Skeletal muscle tissue (tissue), 4 donors: Measurements from ENCODE around the gene TMCO5A. TPM values are rescaled to one million over a fixed set of nuclear protein-coding genes. Genes with fewer than 3 reads are reported as not detected.
"Not testable (repeated sequence)": the region's sequence is repeated elsewhere in the genome, so short reads cannot be mapped to it uniquely, and the experiment has no call there.

ENCODE experiments used
- H3K27ac ChIP-seq: one replicate; pipeline ENCODE4 v1.7.0; 2013; ENCODE audit warnings: mild to moderate bottlenecking, low read depth, low read length, inconsistent platforms
- H3K27me3 ChIP-seq, 3 donors: one replicate each; pipeline ENCODE4 v1.7.0; 2013; ENCODE audit warnings: low read length in 3 of 3; ENCODE audit not compliant: control insufficient read depth in 3 of 3, insufficient read depth in 3 of 3
- H3K36me3 ChIP-seq, 3 donors: one replicate each; pipeline ENCODE4 v1.7.0; 2013; ENCODE audit warnings: low read length in 3 of 3; ENCODE audit not compliant: control insufficient read depth in 3 of 3, insufficient read depth in 3 of 3
- H3K4me1 ChIP-seq, 3 donors: one replicate each; pipeline ENCODE4 v1.7.0; 2013; ENCODE audit warnings: low read length in 3 of 3, mild to moderate bottlenecking in 3 of 3; ENCODE audit not compliant: control insufficient read depth in 3 of 3, insufficient read depth in 3 of 3
- H3K4me3 ChIP-seq, 3 donors: one replicate each; pipeline ENCODE4 v1.7.0; 2013; ENCODE audit warnings: low read length in 3 of 3
- H3K9ac ChIP-seq, 3 donors: one replicate each; pipeline ENCODE4 v1.7.0; 2013; ENCODE audit warnings: low read length in 3 of 3, mild to moderate bottlenecking in 3 of 3, moderate library complexity in 2 of 3, low read depth in 1 of 3
- H3K9me3 ChIP-seq, 3 donors: one replicate each; pipeline ENCODE4 v1.7.0; 2013; ENCODE audit warnings: low read length in 3 of 3; ENCODE audit not compliant: control insufficient read depth in 3 of 3
- total RNA-seq: library from RNA; depleted of rRNA; stranded (reverse); fragments of >200 nt; gene quantifications from one replicate; pipeline ENCODE4 v1.2.3, GENCODE V29; 2014
- donor health status: Osteomylitis.

Gene TMCO5A
- total RNA-seq, 1 donor from 2014 or later = not detected

DNA sequence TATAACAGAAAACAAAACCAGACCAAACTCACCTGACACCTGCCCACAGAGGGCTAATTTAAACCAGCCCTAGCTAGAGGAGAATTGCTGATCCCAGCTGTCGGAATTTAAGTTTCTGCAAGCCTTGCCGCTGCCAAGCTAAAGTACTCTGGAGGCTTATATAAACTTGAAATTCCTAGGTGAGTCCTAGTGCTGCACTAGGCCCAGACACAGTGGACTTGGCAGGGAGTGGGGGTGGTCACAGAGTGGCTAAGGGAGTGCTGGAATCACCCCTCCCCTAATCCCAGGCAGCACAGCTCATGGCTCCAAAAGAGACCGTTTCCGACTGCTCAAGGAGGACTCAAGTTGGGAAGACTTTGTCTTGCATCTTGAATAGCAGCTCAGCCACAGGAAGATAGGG, 17.6 kb downstream of the TMCO5A start:
- Histone ChIP-seq H3K27me3 (no peaks in the 10 kb centered on the region), H3K4me1 (no peaks in the 10 kb centered on the region), H3K4me3 (no peak overlapping the region), H3K9me3 (no peaks in the 10 kb centered on the region), H3K36me3 (no peaks in the 10 kb centered on the region), H3K27ac (no peak overlapping the region), H3K9ac (no peak overlapping the region)

DNA sequence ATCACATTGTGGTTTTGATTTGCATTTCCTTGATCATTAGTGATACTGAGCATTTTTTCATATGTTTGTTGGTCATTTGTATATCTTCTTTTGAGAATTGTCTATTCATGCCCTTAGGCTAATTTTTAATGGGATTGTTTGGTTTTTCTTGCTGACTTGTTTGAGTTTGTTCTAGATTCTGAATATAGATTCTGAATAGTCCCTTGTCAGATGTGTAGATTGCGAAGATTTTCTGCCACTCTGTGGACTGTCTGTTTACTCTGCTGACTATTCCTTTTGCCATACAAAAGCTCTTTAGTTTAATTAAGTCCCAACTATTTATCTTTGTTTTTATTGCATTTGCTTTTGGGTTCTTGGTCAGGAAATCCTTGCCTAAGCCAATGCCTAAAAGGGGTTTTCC, 26.3 kb downstream of the TMCO5A start:
- not testable (repeated sequence) for H3K9me3 ChIP-seq, H3K27me3 ChIP-seq, H3K36me3 ChIP-seq, H3K27ac ChIP-seq, H3K9ac ChIP-seq, H3K4me3 ChIP-seq, H3K4me1 ChIP-seq

DNA sequence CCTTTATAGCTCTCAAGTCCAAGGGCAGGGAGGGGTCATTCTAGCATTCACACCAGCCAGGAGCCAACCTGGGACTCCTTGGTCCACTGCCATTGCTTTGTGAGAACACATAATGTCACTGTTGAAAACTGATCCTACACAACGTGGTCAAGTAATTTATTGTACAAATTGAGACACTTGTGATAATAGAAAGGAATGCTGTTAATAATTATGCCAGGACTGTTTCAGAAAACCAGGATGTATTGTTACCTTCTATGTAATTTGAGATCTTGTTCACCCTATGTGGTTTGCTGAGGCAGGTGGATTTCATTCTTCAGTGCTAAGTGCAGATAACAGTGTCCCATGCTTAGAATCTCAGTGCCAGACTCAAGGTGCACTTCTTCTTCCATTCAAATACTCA, 33.3 kb downstream of the TMCO5A start:
- Histone ChIP-seq H3K9me3 (no peaks in the 10 kb centered on the region), H3K9ac (no peak overlapping the region), H3K27ac (no peak overlapping the region), H3K27me3 (no peaks in the 10 kb centered on the region), H3K4me1 (no peaks in the 10 kb centered on the region), H3K36me3 (no peaks in the 10 kb centered on the region), H3K4me3 (no peak overlapping the region)

DNA sequence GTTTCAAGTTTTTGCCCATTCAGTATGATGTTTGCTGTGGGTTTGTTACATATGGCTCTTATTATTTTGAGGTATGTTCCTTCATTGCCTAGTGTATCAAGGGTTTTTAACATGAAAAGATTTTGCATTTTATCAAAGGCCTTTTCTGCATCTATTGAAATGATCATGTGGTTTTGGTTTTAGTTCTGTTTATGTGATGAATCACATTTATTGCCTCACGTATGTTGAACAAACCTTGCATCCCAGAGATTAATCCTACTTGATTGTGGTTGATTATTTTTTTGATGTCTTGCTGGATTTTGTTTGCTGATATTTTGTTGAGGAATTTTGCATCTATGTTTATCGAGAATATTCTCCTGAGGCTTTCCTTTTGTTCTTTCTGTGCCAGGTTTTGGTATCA, 39.4 kb downstream of the TMCO5A start:
- no peak overlapping the region for H3K9ac ChIP-seq
- H3K9me3 ChIP-seq = no peaks in the 10 kb centered on the region
- H3K27me3 ChIP-seq = no peaks in the 10 kb centered on the region
- no peak overlapping the region for H3K27ac ChIP-seq
- H3K4me1 ChIP-seq = no peaks in the 10 kb centered on the region
- H3K4me3 ChIP-seq = no peak overlapping the region
- no peaks in the 10 kb centered on the region for H3K36me3 ChIP-seq

DNA sequence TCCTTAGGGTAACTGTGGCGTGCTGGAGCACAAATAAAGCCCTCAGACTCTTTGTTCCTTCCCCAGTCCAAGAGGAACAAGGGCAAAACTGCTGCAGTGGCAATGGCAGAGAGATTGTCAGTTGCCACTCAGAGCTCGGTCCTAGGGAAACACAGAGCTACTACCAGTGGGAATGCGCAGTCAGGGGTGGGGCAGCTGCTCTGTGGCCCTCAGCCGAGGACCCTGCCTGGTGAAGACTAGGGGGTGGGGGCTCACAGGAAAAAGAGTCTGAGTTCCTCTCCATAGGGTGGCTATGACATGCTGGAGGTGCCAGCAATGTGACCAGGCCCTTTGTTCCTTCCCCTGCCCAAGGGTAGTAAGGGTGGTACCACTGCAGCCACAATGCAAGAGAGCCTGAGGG, 43.8 kb downstream of the TMCO5A start:
- Histone ChIP-seq H3K27ac (no peak overlapping the region), H3K4me1 (no peaks in the 10 kb centered on the region), H3K9me3 (no peaks in the 10 kb centered on the region), H3K27me3 (no peaks in the 10 kb centered on the region), H3K36me3 (no peaks in the 10 kb centered on the region), H3K4me3 (no peak overlapping the region), H3K9ac (no peak overlapping the region)

DNA sequence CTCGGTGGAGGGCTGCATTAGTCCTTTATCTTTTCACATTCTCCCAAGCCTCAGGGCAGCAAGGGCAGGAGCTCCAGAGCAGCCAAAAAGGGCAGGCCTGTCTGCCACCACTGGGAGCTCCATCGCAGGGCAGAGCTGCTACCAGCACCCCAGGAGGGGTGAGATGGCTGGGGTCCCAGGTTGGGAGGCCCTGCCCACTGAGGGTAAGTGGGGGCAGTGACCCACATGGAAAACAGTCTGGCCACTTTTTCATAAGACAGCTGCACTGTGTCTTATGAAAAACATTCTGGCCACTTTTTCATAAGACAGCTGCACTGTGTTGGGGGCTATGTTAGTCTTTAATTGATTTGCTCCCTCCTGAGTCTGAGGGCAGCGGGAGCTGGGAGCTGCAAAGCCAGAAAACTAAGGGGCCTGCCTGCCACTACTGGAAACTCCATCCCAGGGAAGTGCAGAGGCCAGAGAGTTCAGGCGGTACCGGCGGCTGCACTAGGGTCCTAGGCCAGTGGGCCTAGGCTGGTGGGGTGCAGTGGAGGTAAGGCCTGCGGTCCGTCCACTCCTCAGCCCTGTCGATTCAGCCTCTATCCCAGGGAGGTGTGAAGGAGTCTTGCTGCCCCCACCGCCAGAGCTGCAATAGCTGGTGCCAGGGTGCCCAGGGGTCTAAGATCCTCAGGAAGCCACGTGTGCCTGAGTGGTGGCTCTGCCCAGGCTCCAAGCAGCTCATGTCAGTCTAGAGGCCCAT, 45.4 kb downstream of the TMCO5A start:
- no peaks in the 10 kb centered on the region for H3K27me3 ChIP-seq

DNA sequence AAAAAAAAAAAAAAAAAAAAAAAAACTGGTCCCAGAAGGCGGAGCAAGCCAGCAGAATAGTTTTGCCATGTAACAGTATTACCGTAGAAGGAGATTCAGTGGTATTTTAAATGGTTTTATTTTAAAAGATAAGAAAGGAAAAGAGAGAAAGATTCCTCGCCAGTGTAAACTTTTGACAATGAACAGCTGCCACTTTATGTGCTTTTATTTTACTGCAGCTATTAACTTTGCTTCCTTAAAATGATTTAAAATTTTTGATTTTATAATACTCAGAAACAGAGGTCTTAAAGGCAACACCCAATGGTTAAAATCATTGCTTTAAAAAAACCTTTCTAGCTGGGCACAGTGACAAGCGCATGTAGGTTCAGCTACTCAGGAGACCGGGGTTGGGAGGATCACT, 46.8 kb downstream of the TMCO5A start:
- Histone ChIP-seq H3K27ac (no peak overlapping the region), H3K36me3 (no peaks in the 10 kb centered on the region)

More for the DNA sequence above, 45.4 kb downstream of the TMCO5A start:
- Histone ChIP-seq H3K27ac (no peak overlapping the region), H3K9me3 (no peaks in the 10 kb centered on the region), H3K36me3 (no peaks in the 10 kb centered on the region), H3K4me3 (no peak overlapping the region), H3K9ac (no peak overlapping the region), H3K4me1 (no peaks in the 10 kb centered on the region)

DNA sequence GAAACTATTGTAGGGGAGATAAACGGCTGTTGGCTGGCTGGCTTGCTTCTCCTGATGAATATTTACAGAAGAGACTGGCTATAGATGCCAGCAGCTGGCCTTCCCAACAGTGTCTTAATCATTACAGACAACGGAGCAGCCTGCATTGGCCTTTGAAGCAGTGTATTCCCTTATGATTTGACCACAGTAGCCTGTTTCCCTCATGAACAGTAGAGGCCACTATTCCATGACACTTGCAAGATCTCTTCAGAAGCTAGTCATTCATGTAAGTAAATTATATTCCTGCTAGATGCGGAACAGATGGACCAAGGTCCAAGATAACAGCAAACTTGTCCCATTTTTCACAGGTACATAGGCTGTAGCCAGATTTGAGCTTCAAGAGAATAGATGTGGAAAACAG, 47.3 kb downstream of the TMCO5A start:
- H3K27me3 ChIP-seq = no peaks in the 10 kb centered on the region
- no peaks in the 10 kb centered on the region for H3K4me1 ChIP-seq
- no peak overlapping the region for H3K4me3 ChIP-seq
- no peak overlapping the region for H3K27ac ChIP-seq
- no peak overlapping the region for H3K9ac ChIP-seq
- H3K36me3 ChIP-seq = no peaks in the 10 kb centered on the region
- H3K9me3 ChIP-seq = no peaks in the 10 kb centered on the region

More for the DNA sequence above, 46.8 kb downstream of the TMCO5A start:
- Histone ChIP-seq H3K9me3 (no peaks in the 10 kb centered on the region), H3K9ac (no peak overlapping the region), H3K4me3 (no peak overlapping the region), H3K27me3 (no peaks in the 10 kb centered on the region), H3K4me1 (no peaks in the 10 kb centered on the region)

DNA sequence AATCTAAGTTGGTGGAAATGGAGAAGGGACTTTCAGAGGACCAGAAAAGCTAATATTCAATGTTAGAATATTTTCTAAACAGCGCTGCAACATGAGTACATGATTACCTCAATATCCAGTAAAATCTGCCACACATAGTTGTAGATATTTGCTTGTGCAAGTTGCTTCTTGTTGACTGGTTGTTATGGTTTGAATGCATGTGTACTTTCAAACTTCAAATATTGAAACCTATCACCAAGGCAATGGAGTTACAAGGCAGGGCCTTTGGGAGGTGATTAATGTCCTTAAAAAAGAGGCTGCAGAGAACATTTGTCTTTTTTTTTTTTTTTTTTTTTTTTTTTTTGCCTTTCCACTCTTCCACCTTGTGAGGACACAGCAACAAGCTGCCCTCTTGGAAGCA, 49.9 kb downstream of the TMCO5A start:
- Histone ChIP-seq H3K36me3 (no peaks in the 10 kb centered on the region), H3K4me3 (no peak overlapping the region), H3K27me3 (no peaks in the 10 kb centered on the region), H3K4me1 (no peaks in the 10 kb centered on the region), H3K27ac (no peak overlapping the region), H3K9ac (no peak overlapping the region), H3K9me3 (peaks cover 0 to 6% (median 2%) of the 10 kb centered on the region in 3 donors)

DNA sequence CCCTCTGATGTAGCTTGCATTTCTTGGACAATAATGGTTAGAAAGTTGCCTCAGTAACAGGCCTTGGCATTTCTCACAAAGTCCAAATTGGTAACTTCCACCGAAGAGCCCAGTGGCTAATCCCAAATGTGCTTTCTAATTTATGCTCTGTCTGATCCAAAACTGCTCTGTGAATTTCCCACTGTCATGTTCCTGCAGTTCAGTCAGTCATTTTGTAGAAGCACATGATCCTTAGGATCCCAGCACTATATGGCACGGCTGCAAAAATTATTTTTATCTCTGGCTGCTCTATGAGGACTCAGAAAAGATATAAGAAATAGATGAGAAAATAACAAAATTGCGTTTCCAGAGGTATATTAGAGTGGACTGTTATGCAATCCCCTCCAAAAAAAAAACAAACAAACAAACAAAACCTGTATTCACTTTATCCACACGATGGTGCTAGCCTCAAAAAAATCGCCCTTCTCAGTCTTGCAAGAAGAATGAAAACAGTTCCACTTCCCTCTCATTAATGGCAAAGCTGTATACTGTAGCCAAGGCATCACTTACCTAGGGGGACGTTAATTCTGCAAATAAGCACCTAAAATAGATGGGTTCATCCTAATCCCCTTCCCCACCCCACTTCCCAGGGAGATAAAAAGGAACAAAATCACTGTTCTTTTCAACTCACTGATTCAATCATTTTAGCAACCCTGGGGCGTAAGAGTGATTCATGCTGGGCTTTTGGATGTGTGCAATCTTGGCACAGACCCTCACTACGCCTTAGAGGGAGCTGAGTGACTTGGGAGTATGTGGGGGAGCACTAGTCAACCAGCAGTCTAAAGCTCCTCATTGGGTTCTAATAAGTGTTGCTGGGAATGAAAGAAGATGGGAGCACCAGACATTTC, 61.3 kb downstream of the TMCO5A start:
- H3K4me3 ChIP-seq = no peak overlapping the region
- H3K36me3 ChIP-seq = no peaks in the 10 kb centered on the region
- H3K9ac ChIP-seq = no peak overlapping the region
- H3K27me3 ChIP-seq = no peaks in the 10 kb centered on the region
- no peaks in the 10 kb centered on the region for H3K9me3 ChIP-seq
- H3K4me1 ChIP-seq = no peaks in the 10 kb centered on the region
- H3K27ac ChIP-seq = no peak overlapping the region
